Activated T-helper 1 cell treated with anti-CD3 and anti-CD28 coated beads, Interleukin-12 subunit alpha, Interleukin-12 subunit beta, Interleukin-2, Interleukin-4 antibody, amounts not matched to agents 30 ng/mL and 10 ng/mL and 1 ng/mL, durations not matched to agents 14 hours and 24 hours and 36 hours (primary cell): ENCODE measurements around the gene SMIM10. TPM values are rescaled to one million over a fixed set of nuclear protein-coding genes. Genes with fewer than 3 reads are reported as not detected.
"Not testable (repeated sequence)": the region's sequence is repeated elsewhere in the genome, so short reads cannot be mapped to it uniquely, and the experiment has no call there.

Source experiments
- DNase-seq: peaks from one replicate; pipeline ENCODE4 v3.0.0; 2021; ENCODE audit warnings: low spot score
- H3K27ac Mint-ChIP-seq: one replicate; pipeline ENCODE4 v1.8.0; 2021; ENCODE audit warnings: mild to moderate bottlenecking, mixed read lengths
- H3K27me3 Mint-ChIP-seq: one replicate; pipeline ENCODE4 v1.8.0; 2022; ENCODE audit warnings: mild to moderate bottlenecking, moderate library complexity, mixed read lengths; ENCODE audit not compliant: insufficient read depth
- H3K36me3 Mint-ChIP-seq: one replicate; pipeline ENCODE4 v1.8.0; 2021; ENCODE audit warnings: low read depth, mixed read lengths
- H3K4me1 Mint-ChIP-seq: one replicate; pipeline ENCODE4 v1.8.0; 2021; ENCODE audit warnings: low read depth, mixed read lengths
- H3K4me3 Mint-ChIP-seq: one replicate; pipeline ENCODE4 v1.8.0; 2021; ENCODE audit warnings: mild to moderate bottlenecking, moderate library complexity, mixed read lengths
- H3K9me3 Mint-ChIP-seq: one replicate; pipeline ENCODE4 v1.8.0; 2021; ENCODE audit warnings: mixed read lengths
- intact Hi-C: fragments of 100-400 bp; cut with micrococcal nuclease; formaldehyde crosslinking; loops from one replicate; pipeline ENCODE4 v1.15.1; 2024
- total RNA-seq: library from RNA; stranded (reverse); gene quantifications from 2 replicates; pipeline ENCODE4 v1.2.3, GENCODE V29; 2022

SMIM10 gene
- total RNA-seq, result 0.86 and 1.1 TPM in 2 replicates

DNA sequence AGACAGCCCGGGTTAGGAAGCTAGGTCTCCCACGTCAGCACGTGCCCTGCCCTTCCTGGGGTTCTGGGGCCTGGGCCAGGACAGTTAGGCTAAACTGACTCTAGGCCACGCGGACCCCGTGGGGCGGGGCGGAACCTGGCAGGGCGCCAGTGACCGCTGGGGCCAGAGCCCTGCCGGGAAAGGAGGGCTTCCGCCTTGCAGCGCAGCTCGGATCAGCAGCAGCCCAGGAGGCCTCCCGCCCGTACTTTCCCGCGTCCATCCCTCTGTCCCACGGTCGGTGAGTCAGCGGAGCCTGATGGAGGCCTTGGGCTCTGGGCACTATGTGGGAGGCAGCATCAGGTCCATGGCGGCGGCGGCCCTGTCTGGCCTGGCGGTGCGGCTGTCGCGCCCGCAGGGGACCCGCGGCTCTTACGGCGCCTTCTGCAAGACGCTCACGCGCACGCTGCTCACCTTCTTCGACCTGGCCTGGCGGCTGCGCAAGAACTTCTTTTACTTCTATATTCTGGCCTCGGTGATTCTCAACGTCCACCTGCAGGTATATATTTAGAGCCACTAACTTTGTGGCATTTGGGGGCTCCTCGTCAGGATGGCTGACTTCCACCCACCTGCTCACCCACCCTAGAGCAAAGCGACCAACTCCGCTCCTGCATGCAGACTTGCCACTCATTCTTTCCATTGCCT lies at the start of gene SMIM10:
Gene SMIM10 (plus strand): TSS at position 191 of the 681 bp plus-strand sequence. CDS start 105 bp downstream, at position 296.
- peak; percentile 12 for DNase-seq
- H3K9me3 Mint-ChIP-seq, result no peaks in the 10 kb centered on the region
- peak within 1 kb of the TSS; percentile 94 for H3K27ac Mint-ChIP-seq
- H3K27me3 Mint-ChIP-seq, result peaks cover 16% of the 10 kb centered on the region
- H3K4me1 Mint-ChIP-seq, result peaks cover 13% of the 10 kb centered on the region
- intact Hi-C loops, result no loop called here
- no peaks in the 10 kb centered on the region for H3K36me3 Mint-ChIP-seq
- peak within 1 kb of the TSS; percentile 85 for H3K4me3 Mint-ChIP-seq

DNA sequence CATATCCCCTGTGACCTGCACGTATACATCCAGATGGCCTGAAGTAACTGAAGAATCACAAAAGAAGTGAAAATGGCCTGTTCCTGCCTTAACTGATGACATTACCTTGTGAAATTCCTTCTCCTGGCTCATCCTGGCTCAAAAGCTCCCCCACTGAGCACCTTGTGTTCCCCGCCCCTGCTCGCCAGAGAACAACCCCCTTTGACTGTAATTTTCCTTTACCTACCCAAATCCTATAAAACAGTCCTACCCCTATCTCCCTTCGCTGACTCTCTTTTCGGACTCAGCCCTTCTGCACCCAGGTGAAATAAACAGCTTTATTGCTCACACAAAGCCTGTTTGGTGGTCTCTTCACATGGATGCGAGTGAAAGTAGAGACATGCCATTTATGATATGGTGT lies 44.4 kb upstream of the SMIM10 start:
- DNase-seq, H3K27me3 Mint-ChIP-seq, H3K27ac Mint-ChIP-seq, H3K9me3 Mint-ChIP-seq, H3K36me3 Mint-ChIP-seq, H3K4me3 Mint-ChIP-seq, H3K4me1 Mint-ChIP-seq, intact Hi-C loops: not testable (repeated sequence)

DNA sequence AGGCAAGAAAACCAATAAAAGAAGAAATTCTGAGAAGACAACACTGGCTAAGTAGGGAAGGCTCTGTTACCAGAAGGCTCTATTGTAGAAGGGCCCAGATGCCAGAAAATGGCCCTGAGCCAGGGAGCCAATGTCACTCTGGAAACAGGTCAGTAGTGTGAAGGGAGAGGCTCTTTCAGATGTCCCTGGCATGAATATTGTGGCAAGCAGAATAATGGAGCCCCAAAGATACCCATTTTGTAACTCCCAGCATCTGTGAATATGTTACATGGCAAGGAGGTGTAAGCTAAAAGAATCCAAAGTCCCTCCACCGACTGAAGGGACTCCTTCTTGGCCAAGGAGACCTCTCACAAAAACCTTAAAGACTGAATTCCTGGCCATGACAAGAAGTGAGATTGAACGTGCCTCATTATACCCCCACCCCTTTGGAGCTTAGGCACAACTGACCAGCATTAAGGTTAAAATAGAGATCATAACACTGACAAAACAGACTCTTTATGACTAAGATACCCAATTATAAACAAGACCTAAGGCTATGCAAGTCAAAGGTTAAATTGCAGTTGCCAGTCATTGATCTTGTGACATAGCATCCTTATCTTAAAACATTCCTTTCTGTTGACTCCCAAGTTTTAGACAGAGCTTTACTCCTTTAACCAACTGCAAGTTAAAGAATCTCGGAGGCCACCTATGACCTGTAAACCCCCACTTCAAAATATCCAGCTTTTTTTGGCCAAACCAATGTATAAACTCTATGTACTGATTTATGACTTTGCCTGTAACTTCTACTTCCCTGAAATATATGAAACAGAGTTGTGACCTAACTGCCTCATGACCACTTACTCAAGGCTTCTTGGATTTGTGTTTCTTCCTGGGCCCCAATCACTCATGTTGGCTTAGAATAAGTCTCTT lies 42.2 kb upstream of the SMIM10 start:
- Mint-ChIP-seq H3K4me1 (no peaks in the 10 kb centered on the region), H3K27me3 (no peaks in the 10 kb centered on the region), H3K9me3 (no peaks in the 10 kb centered on the region), H3K4me3 (no peak overlapping the region), H3K27ac (no peak overlapping the region), H3K36me3 (no peaks in the 10 kb centered on the region)
- DNase-seq, result no peak
- intact Hi-C loops, result no loop called here

DNA sequence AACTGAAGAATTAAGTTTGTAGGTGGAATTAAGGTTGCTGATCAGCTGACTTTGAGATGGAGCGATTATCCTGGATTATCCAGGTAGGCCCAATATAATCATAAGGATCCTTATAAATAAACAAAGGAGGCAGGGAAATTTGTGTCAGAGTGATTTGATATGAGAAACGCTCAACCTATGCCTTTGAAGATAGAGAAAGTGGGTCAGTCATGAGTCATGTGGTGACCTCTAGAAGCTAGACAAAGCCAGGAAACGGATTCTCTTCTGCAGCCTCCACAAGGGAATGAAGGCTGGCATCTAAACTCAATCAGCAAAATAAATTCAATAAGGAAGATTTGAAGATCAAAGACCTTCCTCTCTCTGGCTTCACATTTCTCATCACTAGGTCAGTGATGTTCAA lies 41.5 kb upstream of the SMIM10 start:
- Mint-ChIP-seq H3K4me1 (no peaks in the 10 kb centered on the region), H3K27me3 (no peaks in the 10 kb centered on the region), H3K9me3 (no peaks in the 10 kb centered on the region)

DNA sequence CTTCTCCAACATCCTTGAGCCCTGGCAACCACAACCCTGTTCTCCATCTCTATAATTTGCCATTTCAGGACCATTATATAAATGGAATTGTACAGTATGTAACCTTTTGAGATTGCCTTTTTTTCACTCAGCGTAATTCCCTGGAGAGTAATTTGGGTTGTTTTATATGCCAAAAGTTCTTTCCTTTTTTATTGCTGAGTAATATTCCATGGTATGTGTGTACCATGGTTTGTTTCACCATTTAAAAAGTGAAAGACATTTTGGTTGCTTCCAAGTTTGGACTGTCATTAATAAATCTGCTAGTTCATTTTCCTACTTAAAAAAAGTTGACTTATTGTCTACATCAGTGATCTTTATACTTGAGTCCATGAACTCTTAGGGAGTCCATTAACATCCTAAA lies 33.0 kb upstream of the SMIM10 start:
- Mint-ChIP-seq H3K4me3 (no peak overlapping the region), H3K9me3 (no peaks in the 10 kb centered on the region), H3K27ac (no peak overlapping the region), H3K36me3 (no peaks in the 10 kb centered on the region), H3K4me1 (no peaks in the 10 kb centered on the region), H3K27me3 (peaks cover 4% of the 10 kb centered on the region)
- intact Hi-C loops, result no loop called here
- no peak for DNase-seq

More for the DNA sequence above, 41.5 kb upstream of the SMIM10 start:
- DNase-seq, result no peak
- H3K36me3 Mint-ChIP-seq, result no peaks in the 10 kb centered on the region
- intact Hi-C loops, result no loop called here
- H3K4me3 Mint-ChIP-seq, result no peak overlapping the region
- H3K27ac Mint-ChIP-seq, result no peak overlapping the region

DNA sequence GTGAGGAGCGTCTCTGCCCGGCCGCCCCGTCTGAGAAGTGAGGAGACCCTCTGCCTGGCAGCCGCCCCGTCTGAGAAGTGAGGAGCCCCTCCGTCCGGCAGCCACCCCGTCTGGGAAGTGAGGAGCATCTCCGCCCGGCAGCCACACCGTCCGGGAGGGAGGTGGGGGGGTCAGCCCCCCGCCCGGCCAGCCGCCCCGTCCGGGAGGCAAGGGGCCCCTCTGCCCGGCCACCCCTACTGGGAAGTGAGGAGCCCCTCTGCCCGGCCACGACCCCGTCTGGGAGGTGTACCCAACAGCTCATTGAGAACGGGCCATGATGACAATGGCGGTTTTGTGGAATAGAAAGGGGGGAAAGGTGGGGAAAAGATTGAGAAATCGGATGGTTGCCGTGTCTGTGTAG lies 30.4 kb upstream of the SMIM10 start:
- H3K9me3 Mint-ChIP-seq, DNase-seq, H3K27ac Mint-ChIP-seq, H3K4me1 Mint-ChIP-seq, H3K4me3 Mint-ChIP-seq, H3K36me3 Mint-ChIP-seq, intact Hi-C loops: not testable (repeated sequence)
- H3K27me3 Mint-ChIP-seq, result peaks cover 11% of the 10 kb centered on the region

DNA sequence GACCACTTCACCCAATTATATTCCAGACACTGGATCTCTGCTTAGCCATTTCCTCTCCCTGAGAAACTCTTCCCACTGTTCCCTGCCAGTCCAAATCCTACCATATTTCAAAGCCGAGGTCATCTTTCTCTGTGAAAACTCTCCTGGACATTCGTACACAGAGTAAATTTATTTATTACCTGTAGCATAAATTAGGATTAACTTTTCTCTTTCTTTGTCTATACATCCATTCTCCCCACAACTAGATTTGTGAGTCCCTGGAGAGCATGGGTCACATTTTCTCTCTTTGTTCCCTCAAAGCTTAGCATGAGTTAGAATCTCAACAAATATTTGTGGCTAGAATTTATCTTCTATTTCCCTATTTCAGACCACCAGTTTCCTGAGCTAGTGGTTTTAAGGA lies 27.8 kb upstream of the SMIM10 start:
- H3K27ac Mint-ChIP-seq, result no peak overlapping the region
- no peak overlapping the region for H3K4me3 Mint-ChIP-seq
- intact Hi-C loops, result no loop called here
- peaks cover 11% of the 10 kb centered on the region for H3K27me3 Mint-ChIP-seq
- no peaks in the 10 kb centered on the region for H3K4me1 Mint-ChIP-seq
- H3K36me3 Mint-ChIP-seq, result no peaks in the 10 kb centered on the region
- no peaks in the 10 kb centered on the region for H3K9me3 Mint-ChIP-seq
- DNase-seq, result no peak

DNA sequence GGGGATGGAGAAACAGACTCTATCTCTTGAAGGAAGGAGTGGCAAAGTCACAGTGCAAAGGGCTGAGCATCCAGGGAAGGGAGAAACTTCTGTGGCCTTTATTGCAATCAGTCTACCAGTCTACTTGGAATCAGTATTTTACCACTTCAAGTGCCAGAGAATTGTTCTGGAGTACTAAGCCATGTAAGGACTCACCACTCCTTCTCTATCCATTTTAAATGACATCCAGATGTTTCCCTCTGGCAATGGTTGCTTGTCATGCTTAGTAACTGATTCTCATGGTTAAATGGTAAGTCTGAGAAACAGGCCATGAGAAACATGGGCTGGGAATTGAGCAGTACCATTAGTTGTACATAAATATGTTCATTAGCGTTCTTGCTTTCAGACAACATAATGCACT lies 21.1 kb upstream of the SMIM10 start:
- intact Hi-C loops, result loop anchor here (5.0 kb wide), 1 partner anchor 508 kb away; no protein-coding TSS in a partner anchor
- Mint-ChIP-seq H3K36me3 (no peaks in the 10 kb centered on the region), H3K27ac (no peak overlapping the region)

DNA sequence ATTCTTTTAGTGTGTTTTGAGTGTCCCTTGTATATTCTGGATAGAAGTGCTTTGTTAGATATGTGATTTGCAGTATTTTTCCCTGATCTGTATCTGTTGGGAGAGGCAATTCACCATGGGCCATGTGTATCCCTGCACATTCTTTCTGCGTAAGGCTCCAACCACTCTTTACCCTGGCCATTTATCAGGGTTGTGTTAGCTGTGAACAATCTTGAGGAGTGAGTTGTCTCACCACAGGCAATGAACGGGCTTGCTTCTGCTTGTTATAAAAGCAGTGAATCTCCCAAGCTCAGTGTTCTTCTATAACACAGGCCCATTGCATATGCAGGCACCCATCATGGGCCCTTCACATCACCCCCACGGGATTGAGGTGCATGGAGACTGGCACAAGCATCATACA lies 18.9 kb upstream of the SMIM10 start:
- H3K27ac Mint-ChIP-seq, result no peak overlapping the region
- no peaks in the 10 kb centered on the region for H3K4me1 Mint-ChIP-seq
- no peak overlapping the region for H3K4me3 Mint-ChIP-seq
- H3K27me3 Mint-ChIP-seq, result peaks cover 10% of the 10 kb centered on the region
- no peaks in the 10 kb centered on the region for H3K36me3 Mint-ChIP-seq
- DNase-seq, result no peak
- intact Hi-C loops, result no loop called here
- H3K9me3 Mint-ChIP-seq, result no peaks in the 10 kb centered on the region

More for the DNA sequence above, 21.1 kb upstream of the SMIM10 start:
- no peak for DNase-seq
- peaks cover 10% of the 10 kb centered on the region for H3K27me3 Mint-ChIP-seq
- no peak overlapping the region for H3K4me3 Mint-ChIP-seq
- H3K9me3 Mint-ChIP-seq, result no peaks in the 10 kb centered on the region
- no peaks in the 10 kb centered on the region for H3K4me1 Mint-ChIP-seq

DNA sequence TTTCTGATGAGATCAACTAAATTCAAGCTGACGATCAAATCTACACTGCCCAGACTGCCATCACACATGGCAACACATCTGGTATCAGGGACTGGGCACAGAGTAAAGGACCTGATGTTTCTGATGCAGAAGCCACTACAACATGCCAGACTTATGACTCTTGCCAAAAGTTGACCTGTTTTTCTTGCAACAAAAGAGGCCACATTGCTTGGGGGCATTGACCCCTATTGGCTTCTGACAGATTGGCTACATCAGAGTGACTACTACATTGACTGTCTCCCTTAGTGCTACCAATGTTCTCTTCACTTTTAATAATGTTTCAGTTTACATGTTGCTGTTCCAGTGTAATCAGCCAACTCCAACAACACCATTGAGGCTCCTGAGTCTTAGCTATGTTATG lies 15.3 kb upstream of the SMIM10 start:
- H3K4me1 Mint-ChIP-seq, result no peaks in the 10 kb centered on the region
- no peaks in the 10 kb centered on the region for H3K9me3 Mint-ChIP-seq
- intact Hi-C loops, result no loop called here
- H3K36me3 Mint-ChIP-seq, result no peaks in the 10 kb centered on the region
- DNase-seq, result no peak
- peaks cover 28% of the 10 kb centered on the region for H3K27me3 Mint-ChIP-seq
- no peak overlapping the region for H3K27ac Mint-ChIP-seq
- H3K4me3 Mint-ChIP-seq, result no peak overlapping the region

DNA sequence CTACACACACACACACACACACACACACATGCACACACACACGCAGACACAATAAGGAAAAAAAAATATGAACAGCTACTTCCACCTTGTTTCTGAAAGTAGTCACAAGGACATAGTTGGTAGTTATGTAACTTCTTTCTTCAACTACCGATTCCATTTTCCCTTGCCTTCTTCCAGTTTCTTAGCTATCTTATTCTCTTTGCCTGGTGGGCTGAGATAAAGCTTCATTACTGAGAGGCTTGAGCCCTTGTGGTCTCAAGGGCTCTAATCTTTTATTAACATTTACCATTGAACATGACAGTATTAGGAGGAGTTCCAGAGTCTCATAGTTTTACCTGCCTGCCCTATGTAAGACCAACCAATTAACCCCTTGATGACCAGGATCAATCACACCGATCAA lies 8.9 kb upstream of the SMIM10 start:
- H3K27ac Mint-ChIP-seq, result no peak overlapping the region
- no peak overlapping the region for H3K4me3 Mint-ChIP-seq
- no peak for DNase-seq
- H3K27me3 Mint-ChIP-seq, result peaks cover 23% of the 10 kb centered on the region
- H3K4me1 Mint-ChIP-seq, result no peaks in the 10 kb centered on the region
- intact Hi-C loops, result no loop called here
- H3K9me3 Mint-ChIP-seq, result no peaks in the 10 kb centered on the region
- H3K36me3 Mint-ChIP-seq, result no peaks in the 10 kb centered on the region

DNA sequence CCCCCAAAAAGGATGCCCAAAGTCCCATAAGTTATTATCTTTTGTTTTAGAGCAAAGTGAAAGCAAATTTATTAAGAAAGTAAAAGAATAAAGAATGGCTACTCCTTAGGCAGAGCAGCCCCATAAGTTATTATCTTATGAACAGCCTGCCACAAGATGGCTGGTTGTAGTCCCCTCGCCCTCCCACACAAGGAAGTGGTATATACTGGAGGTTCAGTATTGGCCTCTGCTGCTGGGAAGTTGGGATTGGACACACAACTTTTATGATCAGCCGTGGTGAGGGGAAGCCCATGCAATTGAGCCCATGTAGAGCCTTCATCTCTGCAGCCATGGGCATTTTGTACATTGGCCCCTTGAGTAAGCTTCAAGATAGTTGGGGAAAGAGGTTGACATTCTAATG lies 8.0 kb upstream of the SMIM10 start:
- Mint-ChIP-seq H3K4me3 (no peak overlapping the region), H3K4me1 (no peaks in the 10 kb centered on the region), H3K9me3 (no peaks in the 10 kb centered on the region), H3K27me3 (peaks cover 20% of the 10 kb centered on the region), H3K36me3 (no peaks in the 10 kb centered on the region), H3K27ac (no peak overlapping the region)
- intact Hi-C loops, result no loop called here
- no peak for DNase-seq

DNA sequence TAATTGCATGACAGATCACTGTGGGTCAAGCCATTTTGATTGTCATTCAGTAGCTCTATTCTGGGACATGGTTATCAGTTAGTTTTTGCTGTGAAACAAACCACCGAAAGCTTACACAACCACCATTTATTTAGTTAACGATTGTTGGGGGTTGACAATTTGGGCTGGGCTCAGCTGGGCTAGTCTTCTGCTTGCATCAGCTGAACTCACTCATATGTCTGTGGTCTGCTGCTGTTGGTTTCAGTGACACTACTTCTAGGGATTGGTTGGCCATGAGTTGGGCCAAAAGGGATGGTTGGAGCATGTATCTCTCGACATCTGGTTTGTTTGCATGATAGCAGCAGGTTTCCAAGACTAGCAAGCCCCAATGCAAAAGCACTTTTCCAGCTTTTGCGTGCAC lies 5.3 kb upstream of the SMIM10 start:
- intact Hi-C loops, result no loop called here
- H3K27me3 Mint-ChIP-seq, result peaks cover 12% of the 10 kb centered on the region
- H3K4me1 Mint-ChIP-seq, result no peaks in the 10 kb centered on the region
- H3K27ac Mint-ChIP-seq, result no peak overlapping the region
- no peak for DNase-seq
- no peaks in the 10 kb centered on the region for H3K36me3 Mint-ChIP-seq
- no peaks in the 10 kb centered on the region for H3K9me3 Mint-ChIP-seq
- H3K4me3 Mint-ChIP-seq, result no peak overlapping the region
